Measurements from ENCODE around the gene DOCK9.

DNA sequence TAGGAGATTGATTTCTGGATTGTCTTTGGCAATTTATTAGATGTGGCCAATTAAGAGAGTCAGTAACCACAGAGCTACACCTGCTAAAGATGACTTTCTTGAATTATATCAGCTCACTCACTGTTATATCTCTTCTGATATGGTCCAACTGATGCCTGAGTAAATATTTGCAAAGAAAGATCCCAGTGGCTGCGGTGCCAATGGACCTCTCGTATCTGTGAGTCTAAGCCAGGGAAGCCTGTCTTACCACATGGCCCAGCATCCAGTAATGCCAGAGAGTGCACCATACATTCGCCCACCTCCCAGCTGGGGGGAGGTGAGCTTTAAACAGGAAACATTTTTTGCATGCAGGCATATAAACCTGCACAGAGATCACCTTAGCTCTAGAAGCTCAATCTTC is 142.7 kb downstream of the DOCK9 start:
- no peak for TF ChIP-seq POLR2A (IDR thresholded peaks at IDR 0.05)
- TF ChIP-seq, protein P1, sequence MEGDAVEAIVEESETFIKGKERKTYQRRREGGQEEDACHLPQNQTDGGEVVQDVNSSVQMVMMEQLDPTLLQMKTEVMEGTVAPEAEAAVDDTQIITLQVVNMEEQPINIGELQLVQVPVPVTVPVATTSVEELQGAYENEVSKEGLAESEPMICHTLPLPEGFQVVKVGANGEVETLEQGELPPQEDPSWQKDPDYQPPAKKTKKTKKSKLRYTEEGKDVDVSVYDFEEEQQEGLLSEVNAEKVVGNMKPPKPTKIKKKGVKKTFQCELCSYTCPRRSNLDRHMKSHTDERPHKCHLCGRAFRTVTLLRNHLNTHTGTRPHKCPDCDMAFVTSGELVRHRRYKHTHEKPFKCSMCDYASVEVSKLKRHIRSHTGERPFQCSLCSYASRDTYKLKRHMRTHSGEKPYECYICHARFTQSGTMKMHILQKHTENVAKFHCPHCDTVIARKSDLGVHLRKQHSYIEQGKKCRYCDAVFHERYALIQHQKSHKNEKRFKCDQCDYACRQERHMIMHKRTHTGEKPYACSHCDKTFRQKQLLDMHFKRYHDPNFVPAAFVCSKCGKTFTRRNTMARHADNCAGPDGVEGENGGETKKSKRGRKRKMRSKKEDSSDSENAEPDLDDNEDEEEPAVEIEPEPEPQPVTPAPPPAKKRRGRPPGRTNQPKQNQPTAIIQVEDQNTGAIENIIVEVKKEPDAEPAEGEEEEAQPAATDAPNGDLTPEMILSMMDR (IDR thresholded peaks at IDR 0.05): no peak

All from esophagus squamous epithelium (tissue), 4 donors.